Ascending aorta (tissue), 2 donors: ENCODE measurements around the gene RORC. TPM values are rescaled to one million over a fixed set of nuclear protein-coding genes. Genes with fewer than 3 reads are reported as not detected.

Experiments
- DNase-seq, 2 donors: peaks; one replicate each; pipeline ENCODE4 v3.0.0-alpha.2; 2019; ENCODE audit warnings: low spot score in 2 of 2
- H3K27ac ChIP-seq, 2 donors: fragments of 200-600 bp; sonication (generic); one replicate each; pipeline ENCODE4 v1.5.1; 2016 to 2017; ENCODE audit warnings: mild to moderate bottlenecking in 1 of 2
- H3K27me3 ChIP-seq: fragments of 200-600 bp; sonication (generic); one replicate; pipeline ENCODE4 v1.5.1; 2017
- H3K36me3 ChIP-seq, 2 donors: fragments of 200-600 bp; sonication (generic); one replicate each; pipeline ENCODE4 v1.5.1; 2016
- H3K4me1 ChIP-seq, 2 donors: fragments of 200-600 bp; sonication (generic); one replicate each; pipeline ENCODE4 v1.5.1; 2016 to 2017; ENCODE audit warnings: mild to moderate bottlenecking in 1 of 2
- H3K4me3 ChIP-seq, 2 donors: fragments of 200-600 bp; sonication (generic); one replicate each; pipeline ENCODE4 v1.5.1; 2016 to 2017; ENCODE audit warnings: mild to moderate bottlenecking in 1 of 2
- H3K9me3 ChIP-seq, 2 donors: fragments of 200-600 bp; sonication (generic); one replicate each; pipeline ENCODE4 v1.5.1; 2016
- intact Hi-C: fragments of 100-400 bp; cut with DNase I; formaldehyde crosslinking; loops from one replicate; pipeline ENCODE4 v1.15.1; 2023
- total RNA-seq: library from RNA; depleted of rRNA; stranded (reverse); fragments of >200 nt; gene quantifications from one replicate; pipeline ENCODE4 v1.1.0, GENCODE V29; 2016
- TF ChIP-seq, protein P1 (sequence below), 3 experiments: fragments of 200-600 bp in 2 of 3; fragments of 450-650 bp in 1 of 3; sonication (generic) in 2 of 3; IDR thresholded peaks; one replicate each; pipeline ENCODE4 v1.5.1; 2016 to 2019; ENCODE audit warnings: antibody characterized with exemption in 3 of 3, mild to moderate bottlenecking in 1 of 3, moderate library complexity in 1 of 3

Gene RORC
- total RNA-seq, 1 donor from 2014 or later, result not detected

DNA sequence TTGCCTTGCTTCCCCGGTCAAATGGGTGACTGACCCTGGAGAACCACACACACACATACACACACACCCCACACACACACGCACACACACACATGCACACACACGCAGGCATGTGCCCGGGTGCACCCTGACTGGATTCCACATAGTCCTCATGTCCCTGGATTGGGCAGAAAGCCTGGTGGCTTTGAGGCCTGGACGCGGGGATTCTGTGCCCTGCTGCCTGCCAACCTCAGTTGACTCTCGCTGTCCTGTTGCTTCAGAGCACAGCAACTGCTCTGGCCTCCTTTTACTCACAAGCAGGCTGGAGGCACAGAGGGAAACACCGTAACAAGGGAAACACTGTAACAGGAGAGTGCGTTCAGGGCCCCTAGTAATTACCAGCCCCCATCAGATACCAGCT, 6.4 kb downstream of the RORC start:
- TF ChIP-seq, protein P1, sequence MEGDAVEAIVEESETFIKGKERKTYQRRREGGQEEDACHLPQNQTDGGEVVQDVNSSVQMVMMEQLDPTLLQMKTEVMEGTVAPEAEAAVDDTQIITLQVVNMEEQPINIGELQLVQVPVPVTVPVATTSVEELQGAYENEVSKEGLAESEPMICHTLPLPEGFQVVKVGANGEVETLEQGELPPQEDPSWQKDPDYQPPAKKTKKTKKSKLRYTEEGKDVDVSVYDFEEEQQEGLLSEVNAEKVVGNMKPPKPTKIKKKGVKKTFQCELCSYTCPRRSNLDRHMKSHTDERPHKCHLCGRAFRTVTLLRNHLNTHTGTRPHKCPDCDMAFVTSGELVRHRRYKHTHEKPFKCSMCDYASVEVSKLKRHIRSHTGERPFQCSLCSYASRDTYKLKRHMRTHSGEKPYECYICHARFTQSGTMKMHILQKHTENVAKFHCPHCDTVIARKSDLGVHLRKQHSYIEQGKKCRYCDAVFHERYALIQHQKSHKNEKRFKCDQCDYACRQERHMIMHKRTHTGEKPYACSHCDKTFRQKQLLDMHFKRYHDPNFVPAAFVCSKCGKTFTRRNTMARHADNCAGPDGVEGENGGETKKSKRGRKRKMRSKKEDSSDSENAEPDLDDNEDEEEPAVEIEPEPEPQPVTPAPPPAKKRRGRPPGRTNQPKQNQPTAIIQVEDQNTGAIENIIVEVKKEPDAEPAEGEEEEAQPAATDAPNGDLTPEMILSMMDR (IDR thresholded peaks at IDR 0.05), result no peak
- DNase-seq, result no peak
- H3K27me3 ChIP-seq, result no peaks in the 10 kb centered on the region
- H3K9me3 ChIP-seq, result no peaks in the 10 kb centered on the region
- intact Hi-C loops, result no loop called here
- H3K4me1 ChIP-seq, result no peaks in the 10 kb centered on the region
- no peak overlapping the region for H3K4me3 ChIP-seq
- no peak overlapping the region for H3K27ac ChIP-seq
- H3K36me3 ChIP-seq, result no peaks in the 10 kb centered on the region

GRCh38 chr1:151823175-151823574, 8.4 kb downstream of the RORC start:
- no peak for DNase-seq
- H3K27ac ChIP-seq, result no peak overlapping the region
- no peaks in the 10 kb centered on the region for H3K27me3 ChIP-seq
- H3K9me3 ChIP-seq, result no peaks in the 10 kb centered on the region
- H3K4me1 ChIP-seq, result no peaks in the 10 kb centered on the region
- H3K4me3 ChIP-seq, result no peak overlapping the region
- H3K36me3 ChIP-seq, result no peaks in the 10 kb centered on the region
- TF ChIP-seq, protein P1 (IDR thresholded peaks at IDR 0.05), result no peak
- intact Hi-C loops, result no loop called here

- TF ChIP-seq, protein P1 (IDR thresholded peaks at IDR 0.05), result no peak
- Histone ChIP-seq H3K36me3 (no peaks in the 10 kb centered on the region), H3K27me3 (no peaks in the 10 kb centered on the region), H3K4me1 (no peaks in the 10 kb centered on the region), H3K9me3 (no peaks in the 10 kb centered on the region), H3K27ac (no peak overlapping the region), H3K4me3 (no peak overlapping the region)
- intact Hi-C loops, result no loop called here
- DNase-seq, result no peak
Observed at GRCh38 chr1:151822404-151822803, 9.2 kb downstream of the RORC start.

DNA sequence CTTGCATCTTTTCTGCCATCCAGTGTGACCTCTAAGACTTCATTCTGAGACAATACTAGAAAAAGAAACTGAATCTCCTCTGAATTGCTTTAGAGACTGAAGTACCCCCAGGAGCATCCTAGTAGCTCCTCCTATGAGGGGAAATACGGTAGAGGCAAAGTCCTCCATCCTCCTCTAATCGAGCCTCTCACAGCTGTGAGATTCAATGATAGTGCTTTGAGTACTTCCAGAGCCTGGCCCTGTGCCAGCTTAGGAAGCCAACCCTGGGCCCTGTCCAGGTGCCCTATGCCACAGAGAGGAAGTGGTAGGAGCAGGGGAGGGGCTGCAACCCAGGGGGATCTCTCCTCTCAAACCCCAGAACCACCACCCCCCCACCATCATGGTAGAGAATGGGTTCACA, 10.7 kb downstream of the RORC start:
- TF ChIP-seq, protein P1 (IDR thresholded peaks at IDR 0.05), result no peak
- Histone ChIP-seq H3K27me3 (no peaks in the 10 kb centered on the region), H3K9me3 (no peaks in the 10 kb centered on the region), H3K27ac (no peak overlapping the region), H3K4me1 (no peaks in the 10 kb centered on the region), H3K4me3 (no peak overlapping the region), H3K36me3 (no peaks in the 10 kb centered on the region)
- intact Hi-C loops, result no loop called here
- DNase-seq, result no peak

DNA sequence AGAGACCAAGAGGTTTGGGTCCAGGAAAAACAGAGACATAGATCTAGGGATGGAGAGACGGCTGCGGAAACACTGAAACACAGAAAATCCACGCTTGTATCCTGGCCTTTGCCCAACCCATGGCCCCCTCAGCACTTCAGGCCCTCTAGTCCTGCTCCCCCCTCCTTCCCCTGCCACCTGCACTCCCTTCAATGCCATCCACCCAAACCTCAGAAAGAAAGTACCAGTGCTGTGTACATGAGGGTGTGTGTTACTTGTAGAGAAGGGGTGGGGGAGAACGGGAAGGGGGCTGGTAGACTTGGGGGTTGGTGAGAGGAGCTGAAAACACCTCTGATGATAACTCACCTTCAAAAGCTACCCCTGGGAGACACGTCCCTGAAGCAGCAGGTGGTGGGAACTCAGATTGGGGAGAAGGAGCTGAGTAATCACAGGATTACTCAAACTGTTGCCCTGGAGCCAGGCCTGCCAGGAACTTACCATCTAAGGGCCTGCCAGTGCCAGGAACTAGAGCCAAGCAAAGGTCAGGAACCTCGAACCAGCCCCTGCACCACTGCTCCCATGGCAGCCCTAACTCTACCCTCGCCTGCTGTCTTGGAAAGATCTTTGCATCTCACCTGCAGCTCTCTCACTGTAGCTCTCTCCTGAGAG, 11.5 kb downstream of the RORC start:
- no peaks in the 10 kb centered on the region for H3K4me1 ChIP-seq
- H3K27me3 ChIP-seq, result no peaks in the 10 kb centered on the region
- DNase-seq, result no peak
- H3K27ac ChIP-seq, result no peak overlapping the region
- intact Hi-C loops, result no loop called here
- no peak overlapping the region for H3K4me3 ChIP-seq
- H3K36me3 ChIP-seq, result no peaks in the 10 kb centered on the region
- TF ChIP-seq, protein P1 (IDR thresholded peaks at IDR 0.05), result no peak
- H3K9me3 ChIP-seq, result no peaks in the 10 kb centered on the region
